OCI-LY1 (cell line): ENCODE data around the gene FAM83D.

ENCODE experiments used
- CTCF ChIP-seq: fragments of 200-600 bp; sonication (generic), shearing (Covaris generic); IDR thresholded peaks from 2 replicates; pipeline ENCODE4 v1.5.1; 2017; ENCODE audit warnings: mild to moderate bottlenecking, antibody characterized with exemption, low read length, moderate library complexity, mixed read lengths
- EZH2 ChIP-seq: fragments of 200-600 bp; sonication (generic), shearing (Covaris generic); IDR thresholded peaks from 2 replicates; pipeline ENCODE4 v1.8.0; 2017; ENCODE audit warnings: borderline replicate concordance, mixed run types, mild to moderate bottlenecking, antibody characterized with exemption, low read length, moderate library complexity, mixed read lengths

- TF ChIP-seq EZH2: no peak
- no peak for TF ChIP-seq CTCF
These were observed 1.8 kb downstream of the FAM83D start for GRCh38 chr20:38927902-38928578.
